Fibroblast of skin of scalp (primary cell): ENCODE data around the gene KIF23.
"Not testable (repeated sequence)": the region's sequence is repeated elsewhere in the genome, so short reads cannot be mapped to it uniquely, and the experiment has no call there.

Experiments
- DNase-seq: peaks from one replicate; pipeline ENCODE4 v3.0.0-alpha.2; 2013

KIF23 gene

DNA sequence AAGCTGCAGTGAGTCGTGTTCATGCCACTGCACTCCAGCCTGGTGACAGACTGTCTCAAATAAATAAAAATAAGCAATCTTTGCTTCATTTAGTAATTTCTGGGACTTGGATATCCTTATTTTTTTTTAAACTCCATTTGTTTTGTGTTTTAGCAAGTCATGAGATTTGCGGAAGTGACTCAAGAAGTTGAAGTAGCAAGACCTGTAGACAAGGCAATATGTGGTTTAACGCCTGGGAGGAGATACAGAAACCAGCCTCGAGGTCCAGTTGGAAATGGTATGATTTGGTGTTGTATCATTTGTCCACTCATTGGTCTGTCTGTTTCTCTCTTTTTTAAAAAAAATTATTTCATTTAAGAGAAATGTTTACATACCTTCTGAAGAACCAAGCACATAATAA, 21.8 kb downstream of the KIF23 start:
- DNase-seq, result no peak

GRCh38 chr15:69436951-69437350, 22.8 kb downstream of the KIF23 start:
- DNase-seq, result no peak

DNA sequence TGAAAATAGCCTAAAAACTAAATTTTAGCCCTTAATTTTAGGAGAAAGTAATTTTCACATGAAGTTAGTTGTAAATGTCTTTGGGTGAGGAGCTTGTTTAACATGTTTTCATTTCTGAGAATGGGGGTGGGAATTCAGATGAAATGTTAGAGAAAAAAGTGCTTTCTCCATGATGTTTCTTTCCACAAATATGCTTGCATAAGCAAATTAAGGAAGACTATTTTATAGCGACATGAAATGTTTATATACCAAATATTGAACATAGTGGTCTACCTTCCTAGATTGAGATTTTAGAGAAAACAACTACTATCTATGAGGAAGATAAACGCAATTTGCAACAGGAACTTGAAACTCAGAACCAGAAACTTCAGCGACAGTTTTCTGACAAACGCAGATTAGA, 25.5 kb downstream of the KIF23 start:
- no peak for DNase-seq

GRCh38 chr15:69443032-69443611, 29.0 kb downstream of the KIF23 start:
- DNase-seq, result no peak

DNA sequence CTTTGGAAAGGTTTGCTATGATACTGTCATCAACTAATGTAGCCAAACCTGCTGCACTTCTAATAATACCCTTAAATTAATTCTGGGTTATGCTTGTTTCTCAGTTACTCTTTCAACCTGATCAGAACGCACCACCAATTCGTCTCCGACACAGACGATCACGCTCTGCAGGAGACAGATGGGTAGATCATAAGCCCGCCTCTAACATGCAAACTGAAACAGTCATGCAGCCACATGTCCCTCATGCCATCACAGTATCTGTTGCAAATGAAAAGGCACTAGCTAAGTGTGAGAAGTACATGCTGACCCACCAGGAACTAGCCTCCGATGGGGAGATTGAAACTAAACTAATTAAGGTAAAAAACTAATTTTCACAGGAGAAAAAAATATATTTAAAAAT, 30.5 kb downstream of the KIF23 start:
- no peak for DNase-seq

- DNase-seq, result no peak
These were observed 32.8 kb downstream of the KIF23 start for GRCh38 chr15:69446953-69447352.

DNA sequence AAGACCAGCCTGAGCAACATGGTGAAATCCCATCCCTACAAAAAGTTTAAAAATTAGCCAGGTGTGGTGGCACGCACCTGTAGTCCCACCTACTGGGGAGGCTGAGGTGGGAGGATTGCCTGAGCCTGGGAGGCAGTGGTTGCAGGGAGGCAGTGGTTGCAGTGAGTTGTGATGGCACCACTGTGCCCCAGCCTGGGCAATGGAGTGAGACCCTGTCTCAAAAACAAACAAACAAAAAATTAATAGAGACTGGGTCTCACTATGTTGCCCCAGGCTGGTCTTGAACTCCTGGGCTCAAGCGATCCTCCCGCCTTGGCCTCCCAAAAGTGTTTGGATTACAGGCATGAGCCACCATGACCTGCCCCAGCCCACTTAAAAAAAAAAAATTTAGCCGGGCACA, 36.1 kb downstream of the KIF23 start:
- DNase-seq, result not testable (repeated sequence)

DNA sequence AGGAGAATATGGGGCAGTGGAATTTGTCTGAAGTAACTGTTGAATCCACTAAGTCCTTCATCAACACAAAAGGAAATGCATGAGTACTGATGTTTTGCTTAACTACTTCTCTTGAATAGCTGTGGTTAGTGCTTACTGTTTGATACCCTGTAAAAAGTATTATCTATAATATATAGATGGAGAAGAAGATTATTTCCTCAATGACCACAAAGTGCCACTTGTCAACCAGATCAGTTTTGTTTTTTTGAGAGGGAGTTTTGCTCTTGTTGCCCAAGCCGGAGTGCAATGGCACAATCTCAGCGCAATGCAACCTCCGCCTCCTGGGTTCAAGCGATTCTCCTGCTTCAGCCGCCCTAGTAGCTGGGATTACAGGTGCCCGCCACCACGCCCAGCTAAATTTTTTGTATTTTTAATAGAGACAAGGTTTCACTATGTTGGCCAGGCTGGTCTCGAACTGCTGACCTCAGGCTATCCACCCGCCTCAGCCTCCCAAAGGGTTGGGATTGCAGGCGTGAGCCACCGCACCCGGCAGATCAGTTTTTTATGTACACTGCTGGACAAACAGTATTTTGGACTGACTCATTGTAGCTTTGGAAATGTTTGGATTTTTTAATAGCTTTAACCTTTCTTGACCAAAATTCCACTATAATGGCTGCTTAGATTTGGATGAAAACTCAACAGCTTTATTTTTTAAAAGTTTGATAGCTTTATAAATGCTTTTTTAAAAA, 37.0 kb downstream of the KIF23 start:
- no peak for DNase-seq

- no peak for DNase-seq
These were observed 38.0 kb downstream of the KIF23 start for GRCh38 chr15:69451951-69452691.

DNA sequence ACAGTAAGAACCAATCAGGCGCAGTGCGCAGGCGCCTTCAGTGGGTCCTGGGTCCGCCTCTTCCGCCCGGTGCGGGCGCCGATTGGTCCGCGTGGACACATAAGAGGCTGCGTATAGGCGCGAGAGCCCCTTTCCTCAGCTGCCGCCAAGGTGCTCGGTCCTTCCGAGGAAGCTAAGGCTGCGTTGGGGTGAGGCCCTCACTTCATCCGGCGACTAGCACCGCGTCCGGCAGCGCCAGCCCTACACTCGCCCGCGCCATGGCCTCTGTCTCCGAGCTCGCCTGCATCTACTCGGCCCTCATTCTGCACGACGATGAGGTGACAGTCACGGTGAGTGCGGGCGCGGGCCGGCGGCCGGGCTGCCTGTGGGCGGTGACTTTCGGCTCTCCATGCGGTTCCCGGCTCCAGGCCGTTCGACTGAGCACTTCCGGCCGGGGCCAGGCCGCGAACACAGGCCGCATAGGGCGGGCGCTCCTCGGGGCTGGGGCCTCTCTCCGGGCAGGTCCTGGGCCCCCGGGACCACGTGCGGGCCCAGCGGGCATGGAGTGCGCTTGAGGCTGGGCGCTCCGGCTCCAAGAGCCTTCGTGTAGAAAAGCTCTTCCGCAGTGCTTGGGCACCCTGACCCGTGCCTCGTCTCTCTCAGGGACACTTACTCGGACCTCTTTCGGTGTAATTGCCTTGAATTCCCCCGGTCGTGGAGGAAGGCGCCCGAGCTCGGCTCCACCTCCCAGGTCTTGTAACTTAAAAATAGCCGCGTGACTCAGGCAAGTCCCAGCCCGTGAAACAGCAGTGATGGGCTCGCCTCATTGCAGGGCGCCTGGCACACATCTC, 38.8 kb downstream of the KIF23 start, which contains the start of gene RPLP1:
RPLP1 (plus strand) TSS at position 127 of the 830 bp plus-strand sequence; CDS start at position 258, 131 bp downstream.
- peak; percentile 96 for DNase-seq

GRCh38 chr15:69454953-69455352, 40.8 kb downstream of the KIF23 start:
- DNase-seq, result no peak

GRCh38 chr15:69456208-69457166, 42.3 kb downstream of the KIF23 start:
- no peak for DNase-seq

DNA sequence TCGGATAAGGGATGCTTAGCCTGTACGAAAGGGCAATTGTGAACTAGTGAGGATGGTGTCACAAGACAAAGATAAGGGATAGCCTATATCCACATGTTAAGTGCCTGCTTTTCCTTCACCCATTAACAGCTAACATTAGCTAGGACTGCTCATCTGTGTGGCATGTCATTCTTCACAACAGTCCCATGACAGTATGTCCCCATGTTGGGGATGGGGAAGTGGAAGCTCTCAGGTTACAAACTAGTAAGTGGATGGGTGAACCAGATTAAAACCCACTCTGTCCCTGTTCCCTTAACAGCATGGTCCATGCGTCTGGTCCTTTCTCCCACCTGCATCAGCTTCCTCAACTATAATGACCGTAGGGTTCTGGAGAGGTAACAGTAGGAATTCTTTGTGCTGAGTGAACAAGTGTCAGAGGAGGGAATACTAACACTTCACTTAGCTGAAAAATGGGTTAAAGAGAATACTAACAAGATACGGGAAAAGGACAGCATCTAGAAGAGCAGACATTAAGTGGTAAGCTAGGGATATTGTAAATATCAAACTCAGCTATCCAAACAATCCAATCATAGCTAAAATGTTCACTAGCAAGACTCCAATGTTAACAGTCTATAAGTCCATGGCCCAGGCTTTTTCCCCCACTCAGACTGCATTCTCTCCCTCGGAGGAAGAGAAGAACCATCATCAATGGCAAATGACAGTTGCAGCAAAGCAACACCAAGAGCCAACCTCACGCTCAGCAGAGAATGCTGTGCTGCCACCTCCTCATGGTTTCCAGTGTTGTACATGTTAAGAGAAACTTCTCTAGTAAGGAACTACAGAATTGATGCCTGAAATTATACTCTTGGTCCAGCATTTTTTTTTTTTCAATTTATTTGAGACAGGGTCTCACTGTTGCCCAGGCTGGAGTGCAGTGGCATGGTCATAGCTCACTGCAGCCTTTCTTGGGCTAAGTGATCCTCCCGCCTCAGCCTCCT, 43.4 kb downstream of the KIF23 start:
- peak; percentile 24 for DNase-seq

- no peak for DNase-seq
These were observed 44.9 kb downstream of the KIF23 start for GRCh38 chr15:69459066-69459465.

DNA sequence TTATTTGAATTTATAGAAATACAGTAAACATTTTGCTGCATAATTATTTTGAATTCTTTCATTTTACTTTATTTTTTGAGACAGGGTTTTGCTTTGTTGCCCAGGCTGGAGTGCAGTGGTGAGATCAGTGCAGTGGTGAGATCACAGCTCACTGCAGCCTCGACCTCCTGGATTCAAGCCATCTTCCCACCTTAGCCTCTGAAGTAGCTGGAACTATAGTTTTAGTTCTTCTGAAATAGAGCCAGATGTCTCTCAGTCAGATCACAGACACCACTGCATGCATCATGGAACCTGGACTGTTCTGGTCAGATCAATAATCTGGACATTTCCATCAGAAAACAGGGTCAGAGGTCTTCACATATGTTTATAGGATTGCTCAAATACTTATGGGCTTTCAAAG, 46.3 kb downstream of the KIF23 start:
- DNase-seq, result no peak

DNA sequence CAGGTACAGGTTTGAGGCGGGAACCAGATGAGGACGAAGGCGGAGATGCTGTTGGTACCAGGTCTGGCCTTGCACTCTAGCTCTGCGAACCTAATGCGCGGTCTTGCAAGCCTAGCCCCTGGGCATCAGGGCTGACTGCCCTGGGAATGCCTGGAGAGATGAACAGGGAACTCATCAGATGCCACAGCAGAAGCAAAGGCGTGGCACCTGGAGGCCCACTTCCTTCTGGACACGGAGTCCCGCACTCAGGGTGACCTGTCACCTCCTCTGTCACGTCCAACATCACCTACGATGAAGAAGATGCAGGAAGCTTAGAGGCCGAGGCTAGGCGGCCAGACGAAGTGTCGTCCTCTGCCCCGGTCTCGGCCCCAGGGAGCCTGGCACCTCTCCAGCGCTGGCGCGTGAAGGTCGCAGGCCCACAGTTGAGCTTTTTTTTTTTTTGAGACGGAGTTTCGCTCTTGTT, 47.9 kb downstream of the KIF23 start:
- DNase-seq, result no peak

DNA sequence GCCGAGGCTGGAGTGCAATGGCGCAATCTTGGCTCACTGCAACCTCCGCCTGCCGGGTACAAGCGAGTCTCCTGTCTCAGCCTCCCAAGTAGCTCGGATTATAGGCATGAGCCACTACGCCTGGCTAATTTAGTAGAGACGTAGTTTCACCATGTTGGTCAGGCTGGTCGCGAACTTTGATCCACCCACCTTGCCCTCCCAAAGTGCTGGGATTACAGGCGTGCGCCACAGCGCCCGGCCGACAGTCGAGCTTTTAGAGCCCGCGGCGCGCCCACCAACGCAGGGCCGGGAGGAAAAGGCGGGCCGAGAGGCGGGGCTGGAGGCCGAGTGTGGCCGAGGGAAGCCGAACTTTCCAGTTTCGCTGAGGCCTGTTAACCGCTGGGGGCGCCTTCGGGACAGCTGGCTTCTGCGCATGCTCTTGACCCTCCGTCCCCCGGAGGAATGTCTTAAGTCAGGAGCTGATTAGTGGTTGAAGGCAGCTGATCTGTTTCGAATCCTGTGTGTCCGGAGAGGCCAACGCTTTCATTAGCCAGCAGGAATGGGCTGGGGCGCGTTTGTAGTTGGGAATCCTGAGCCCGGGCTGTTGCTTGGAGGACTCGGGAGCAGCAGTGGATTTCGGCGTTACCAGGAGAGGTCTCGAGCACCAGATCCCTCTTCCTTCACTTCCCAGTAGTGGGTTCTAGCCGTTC, 48.5 kb downstream of the KIF23 start:
- peak; percentile 98 for DNase-seq

- no peak for DNase-seq
These were observed 49.1 kb downstream of the KIF23 start for GRCh38 chr15:69463182-69463756.

- DNase-seq, result no peak
These were observed 51.1 kb downstream of the KIF23 start for GRCh38 chr15:69465253-69465652.
